HG03175 (cell line): Measurements from ENCODE around the gene FDX1.

ENCODE experiments used
- ATAC-seq: cut with Tn5 transposase; IDR thresholded peaks from one replicate; pipeline ENCODE4 v1.9.1; 2021; ENCODE audit warnings: mild to moderate bottlenecking, moderate library complexity; ENCODE audit not compliant: unreplicated experiment

Gene FDX1

GRCh38 chr11:110431051-110431672 is 1.4 kb downstream of the FDX1 start:
- ATAC-seq, result peak; percentile 24

- ATAC-seq, result no peak
These were observed 1.9 kb downstream of the FDX1 start for GRCh38 chr11:110431674-110432073.

- ATAC-seq, result no peak
These were observed 3.1 kb downstream of the FDX1 start for GRCh38 chr11:110432713-110433392.

- no peak for ATAC-seq
These were observed 3.9 kb downstream of the FDX1 start for GRCh38 chr11:110433393-110434333.

- peak; percentile 26 for ATAC-seq
These were observed 5.4 kb downstream of the FDX1 start for GRCh38 chr11:110434952-110435779.

GRCh38 chr11:110435780-110436717 is 6.3 kb downstream of the FDX1 start:
- peak; percentile 64 for ATAC-seq

GRCh38 chr11:110438017-110438416 is 8.3 kb downstream of the FDX1 start:
- no peak for ATAC-seq

- ATAC-seq, result no peak
These were observed 15.7 kb downstream of the FDX1 start for GRCh38 chr11:110445437-110445836.

GRCh38 chr11:110446061-110446460 is 16.3 kb downstream of the FDX1 start:
- no peak for ATAC-seq

GRCh38 chr11:110446594-110446993 is 16.8 kb downstream of the FDX1 start:
- no peak for ATAC-seq

- ATAC-seq, result no peak
These were observed 17.6 kb downstream of the FDX1 start for GRCh38 chr11:110447343-110447742.

- no peak for ATAC-seq
These were observed 18.4 kb downstream of the FDX1 start for GRCh38 chr11:110447897-110448745.

- ATAC-seq, result no peak
These were observed 20.5 kb downstream of the FDX1 start for GRCh38 chr11:110450246-110450645.

GRCh38 chr11:110452720-110453119 is 23.0 kb downstream of the FDX1 start:
- no peak for ATAC-seq

- ATAC-seq, result peak; percentile 82
These were observed 24.1 kb downstream of the FDX1 start for GRCh38 chr11:110453684-110454354.

- no peak for ATAC-seq
These were observed 24.9 kb downstream of the FDX1 start for GRCh38 chr11:110454609-110455008.

GRCh38 chr11:110455718-110456117 is 26.0 kb downstream of the FDX1 start:
- ATAC-seq, result no peak

- no peak for ATAC-seq
These were observed 33.4 kb downstream of the FDX1 start for GRCh38 chr11:110463153-110463552.
